ENCODE measurements around the gene GCSAML. TPM values are rescaled to one million over a fixed set of nuclear protein-coding genes. Genes with fewer than 3 reads are reported as not detected.
"Not testable (repeated sequence)": the region's sequence is repeated elsewhere in the genome, so short reads cannot be mapped to it uniquely, and the experiment has no call there.

GCSAML gene
- under 1 TPM in 3 of 4 donors, not detected in 1; 0.07 to 0.81 (median 0.18) TPM for polyA plus RNA-seq
- long read RNA-seq, donor 1, result 0 reads
- long read RNA-seq, donor 2, result 0 reads
- long read RNA-seq, donor 3, result 0 reads
- long read RNA-seq, donor 4, result 0 reads
- long read RNA-seq, donor 5, result 0 reads
- long read RNA-seq, donor 6, result 0 reads
- long read RNA-seq, donor 7, result 0 reads
- long read RNA-seq, donor 8, result 0 reads
- long read RNA-seq, donor 9, result 0 reads
- long read RNA-seq, donor 10, result 0 reads

- DNase-seq (no peak), FAIRE-seq (no peak)
- no peaks in the 10 kb centered on the region for H3K9me3 ChIP-seq (ENCODE audit: control insufficient read depth in 2 of 2, insufficient read depth in 1 of 2, low read depth in 1 of 2, low read length in 1 of 2)
- no peaks in the 10 kb centered on the region for H3K36me3 ChIP-seq (ENCODE audit: control insufficient read depth in 3 of 3, insufficient read depth in 2 of 3, low read depth in 1 of 3, low read length in 3 of 3)
- no peaks in the 10 kb centered on the region for H3K27me3 ChIP-seq (ENCODE audit: control insufficient read depth in 3 of 3, insufficient read depth in 3 of 3, low read length in 3 of 3)
- 66 to 79% (median 72%) methylated on average over 13 of the region's 13 CpGs for WGBS, 3 donors
- no peak within 1 kb of the TSS for H3K4me3 ChIP-seq (ENCODE audit: low read depth in 1 of 3, low read length in 3 of 3)
- no peak within 1 kb of the TSS for H3K27ac ChIP-seq (ENCODE audit: low read depth in 1 of 3, low read length in 2 of 3)
- no peaks in the 10 kb centered on the region for H3K4me1 ChIP-seq (ENCODE audit: control insufficient read depth in 3 of 3, insufficient read depth in 2 of 3, low read depth in 1 of 3, low read length in 2 of 3)
These were observed at the start of gene GCSAML for GRCh38 chr1:247548769-247549182. GCSAML (plus strand) TSS chr1:247549134; CDS start chr1:247549192, 58 bp downstream.

GRCh38 chr1:247500865-247501264, 48.1 kb upstream of the GCSAML start:
- FAIRE-seq, result no peak

DNA sequence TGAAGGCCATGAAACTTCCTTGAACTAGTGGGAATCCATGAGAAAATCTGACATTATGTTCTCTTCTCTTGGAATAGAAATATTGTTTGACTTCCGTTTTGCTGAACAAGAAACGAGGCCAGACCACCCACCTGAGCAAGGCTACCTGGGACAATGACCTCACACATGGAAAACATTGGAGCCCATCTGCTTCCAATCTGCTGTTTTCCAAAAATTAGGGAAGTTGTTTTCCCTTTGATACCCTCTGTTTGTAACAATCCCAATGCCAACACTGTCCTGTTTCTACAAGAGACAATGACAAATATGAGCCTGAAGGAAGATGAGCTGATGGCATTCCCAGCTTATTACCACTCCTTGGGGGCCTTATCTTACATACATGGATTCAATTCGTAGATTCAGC, 42.1 kb upstream of the GCSAML start:
- Histone ChIP-seq H3K27me3 (ENCODE audit: control insufficient read depth in 3 of 3, insufficient read depth in 3 of 3, low read length in 3 of 3) (no peaks in the 10 kb centered on the region), H3K4me1 (ENCODE audit: control insufficient read depth in 3 of 3, insufficient read depth in 2 of 3, low read depth in 1 of 3, low read length in 2 of 3) (no peaks in the 10 kb centered on the region), H3K36me3 (ENCODE audit: control insufficient read depth in 3 of 3, insufficient read depth in 2 of 3, low read depth in 1 of 3, low read length in 3 of 3) (no peaks in the 10 kb centered on the region), H3K4me3 (ENCODE audit: low read depth in 1 of 3, low read length in 3 of 3) (no peak overlapping the region), H3K27ac (ENCODE audit: low read depth in 1 of 3, low read length in 2 of 3) (no peak overlapping the region), H3K9me3 (ENCODE audit: control insufficient read depth in 2 of 2, insufficient read depth in 1 of 2, low read depth in 1 of 2, low read length in 1 of 2) (no peaks in the 10 kb centered on the region)
- DNase-seq (no peak), FAIRE-seq (no peak)
- 28 to 33% (median 32%) methylated on average over 3 of the region's 3 CpGs for WGBS, 3 donors

More at GRCh38 chr1:247500865-247501264, 48.1 kb upstream of the GCSAML start:
- no peak overlapping the region for H3K4me3 ChIP-seq (ENCODE audit: low read depth in 1 of 3, low read length in 3 of 3)
- no peaks in the 10 kb centered on the region for H3K9me3 ChIP-seq (ENCODE audit: control insufficient read depth in 2 of 2, insufficient read depth in 1 of 2, low read depth in 1 of 2, low read length in 1 of 2)
- H3K27me3 ChIP-seq (ENCODE audit: control insufficient read depth in 3 of 3, insufficient read depth in 3 of 3, low read length in 3 of 3), result no peaks in the 10 kb centered on the region
- no peak for DNase-seq
- H3K27ac ChIP-seq (ENCODE audit: low read depth in 1 of 3, low read length in 2 of 3), result no peak overlapping the region
- H3K4me1 ChIP-seq (ENCODE audit: control insufficient read depth in 3 of 3, insufficient read depth in 2 of 3, low read depth in 1 of 3, low read length in 2 of 3), result no peaks in the 10 kb centered on the region
- no peaks in the 10 kb centered on the region for H3K36me3 ChIP-seq (ENCODE audit: control insufficient read depth in 3 of 3, insufficient read depth in 2 of 3, low read depth in 1 of 3, low read length in 3 of 3)
- 60 to 83% (median 65%) methylated on average over 3 of the region's 3 CpGs for WGBS, 3 donors

DNA sequence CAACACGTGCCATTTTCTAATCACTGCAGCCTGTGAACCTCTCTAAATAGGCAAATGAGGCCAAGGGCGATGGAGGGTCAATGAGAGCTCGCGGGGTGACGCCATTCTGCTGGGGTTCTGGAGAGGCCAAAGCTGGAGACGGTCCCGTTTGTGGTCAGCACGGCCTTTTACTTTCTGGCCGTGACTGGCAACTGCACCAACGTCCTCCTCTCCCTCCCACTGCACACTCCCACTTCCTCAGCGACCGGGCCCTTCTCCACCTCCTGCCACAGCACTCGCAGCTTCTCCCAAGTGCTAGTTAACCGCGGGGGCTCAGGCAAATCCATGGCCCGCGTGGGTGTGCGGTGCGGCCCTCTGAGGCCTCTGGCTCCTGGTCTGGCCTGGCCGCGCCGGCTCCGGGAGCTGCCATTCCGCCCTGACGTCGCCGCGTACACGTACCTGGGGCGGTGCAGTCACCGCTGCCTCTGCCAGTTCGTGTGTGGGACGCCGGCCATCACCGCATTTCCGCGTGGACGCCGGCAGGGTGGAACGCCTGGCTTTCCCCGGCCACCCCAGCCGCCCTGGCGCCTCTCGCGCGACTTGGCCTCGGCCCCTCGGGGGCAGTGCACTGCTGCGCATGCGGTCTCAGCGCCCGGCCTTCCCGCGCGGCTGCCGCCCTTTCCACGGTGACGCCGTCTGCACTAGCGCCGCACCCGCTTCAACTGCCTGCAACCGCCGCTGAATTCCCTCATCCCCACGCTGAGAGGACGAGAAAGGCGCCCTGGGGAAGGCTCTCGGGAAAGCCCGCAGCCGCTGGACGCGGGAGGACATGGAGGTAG, 30.9 kb upstream of the GCSAML start:
- no peak for FAIRE-seq
- Histone ChIP-seq H3K4me1 (ENCODE audit: control insufficient read depth in 3 of 3, insufficient read depth in 2 of 3, low read depth in 1 of 3, low read length in 2 of 3) (no peaks in the 10 kb centered on the region), H3K4me3 (ENCODE audit: low read depth in 1 of 3, low read length in 3 of 3) (no peak overlapping the region), H3K27me3 (ENCODE audit: control insufficient read depth in 3 of 3, insufficient read depth in 3 of 3, low read length in 3 of 3) (no peaks in the 10 kb centered on the region), H3K9me3 (ENCODE audit: control insufficient read depth in 2 of 2, insufficient read depth in 1 of 2, low read depth in 1 of 2, low read length in 1 of 2) (peaks cover 0 to 14% of the 10 kb centered on the region in 2 donors), H3K27ac (ENCODE audit: low read depth in 1 of 3, low read length in 2 of 3) (no peak overlapping the region), H3K36me3 (ENCODE audit: control insufficient read depth in 3 of 3, insufficient read depth in 2 of 3, low read depth in 1 of 3, low read length in 3 of 3) (no peaks in the 10 kb centered on the region)
- DNase-seq, result no peak
- WGBS, 3 donors, result 56 to 71% (median 67%) methylated on average over 70 to 72 of the region's 72 CpGs

- Histone ChIP-seq H3K4me1 (ENCODE audit: control insufficient read depth in 3 of 3, insufficient read depth in 2 of 3, low read depth in 1 of 3, low read length in 2 of 3) (no peaks in the 10 kb centered on the region), H3K36me3 (ENCODE audit: control insufficient read depth in 3 of 3, insufficient read depth in 2 of 3, low read depth in 1 of 3, low read length in 3 of 3) (no peaks in the 10 kb centered on the region), H3K9me3 (ENCODE audit: control insufficient read depth in 2 of 2, insufficient read depth in 1 of 2, low read depth in 1 of 2, low read length in 1 of 2) (peaks cover 0 to 10% of the 10 kb centered on the region in 2 donors), H3K4me3 (ENCODE audit: low read depth in 1 of 3, low read length in 3 of 3) (no peak overlapping the region), H3K27me3 (ENCODE audit: control insufficient read depth in 3 of 3, insufficient read depth in 3 of 3, low read length in 3 of 3) (no peaks in the 10 kb centered on the region), H3K27ac (ENCODE audit: low read depth in 1 of 3, low read length in 2 of 3) (no peak overlapping the region)
- WGBS, 3 donors, result 83 to 92% (median 89%) methylated on average over 19 of the region's 19 CpGs
- DNase-seq (no peak), FAIRE-seq (no peak)
These were observed 30.4 kb upstream of the GCSAML start for GRCh38 chr1:247518613-247518891.

GRCh38 chr1:247521886-247522285, 27.0 kb upstream of the GCSAML start:
- H3K27ac ChIP-seq (ENCODE audit: low read depth in 1 of 3, low read length in 2 of 3); DNase-seq; FAIRE-seq; H3K4me1 ChIP-seq (ENCODE audit: control insufficient read depth in 3 of 3, insufficient read depth in 2 of 3, low read depth in 1 of 3, low read length in 2 of 3); H3K9me3 ChIP-seq (ENCODE audit: control insufficient read depth in 2 of 2, insufficient read depth in 1 of 2, low read depth in 1 of 2, low read length in 1 of 2); H3K4me3 ChIP-seq (ENCODE audit: low read depth in 1 of 3, low read length in 3 of 3); H3K27me3 ChIP-seq (ENCODE audit: control insufficient read depth in 3 of 3, insufficient read depth in 3 of 3, low read length in 3 of 3); H3K36me3 ChIP-seq (ENCODE audit: control insufficient read depth in 3 of 3, insufficient read depth in 2 of 3, low read depth in 1 of 3, low read length in 3 of 3): not testable (repeated sequence)
- WGBS, 3 donors, result 76 to 93% (median 86%) methylated on average over 7 to 28 of the region's 30 CpGs

GRCh38 chr1:247528812-247529474, 20.0 kb upstream of the GCSAML start:
- no peak overlapping the region for H3K4me3 ChIP-seq (ENCODE audit: low read depth in 1 of 3, low read length in 3 of 3)
- FAIRE-seq (no peak), DNase-seq (no peak)
- H3K9me3 ChIP-seq (ENCODE audit: control insufficient read depth in 2 of 2, insufficient read depth in 1 of 2, low read depth in 1 of 2, low read length in 1 of 2), result peaks cover 0 to 9% of the 10 kb centered on the region in 2 donors
- no peaks in the 10 kb centered on the region for H3K4me1 ChIP-seq (ENCODE audit: control insufficient read depth in 3 of 3, insufficient read depth in 2 of 3, low read depth in 1 of 3, low read length in 2 of 3)
- H3K27ac ChIP-seq (ENCODE audit: low read depth in 1 of 3, low read length in 2 of 3), result no peak overlapping the region
- 56 to 68% (median 62%) methylated on average over 2 of the region's 2 CpGs for WGBS, 3 donors
- no peaks in the 10 kb centered on the region for H3K27me3 ChIP-seq (ENCODE audit: control insufficient read depth in 3 of 3, insufficient read depth in 3 of 3, low read length in 3 of 3)
- no peaks in the 10 kb centered on the region for H3K36me3 ChIP-seq (ENCODE audit: control insufficient read depth in 3 of 3, insufficient read depth in 2 of 3, low read depth in 1 of 3, low read length in 3 of 3)

DNA sequence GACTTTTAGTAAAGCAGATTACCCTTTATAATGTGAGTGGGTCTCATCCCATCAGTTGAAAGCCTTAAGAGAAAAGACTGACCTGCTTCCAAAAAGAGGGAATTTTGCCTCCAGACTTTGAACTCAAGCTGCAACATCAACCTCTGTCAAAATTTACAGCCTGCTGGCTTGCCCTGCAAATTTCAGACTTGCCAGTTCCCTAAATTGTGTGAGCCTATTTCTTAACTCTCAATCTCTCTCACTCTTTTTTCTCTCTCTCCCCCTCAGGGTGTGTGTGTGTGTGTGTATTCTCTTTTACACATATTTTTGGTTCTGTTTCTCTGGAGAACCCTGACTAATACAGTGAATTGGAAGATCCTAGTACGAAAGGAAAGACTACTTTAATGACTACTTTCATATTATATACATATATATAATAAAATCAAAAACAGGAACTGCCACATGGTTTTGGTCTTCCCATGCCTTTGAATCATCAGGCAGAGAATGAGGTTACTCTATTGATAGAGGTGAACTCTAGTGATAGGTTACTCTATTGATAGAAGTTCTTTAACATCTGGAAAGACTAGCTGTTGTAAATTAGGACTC, 19.1 kb upstream of the GCSAML start:
- Histone ChIP-seq H3K4me3 (ENCODE audit: low read depth in 1 of 3, low read length in 3 of 3) (no peak overlapping the region), H3K27me3 (ENCODE audit: control insufficient read depth in 3 of 3, insufficient read depth in 3 of 3, low read length in 3 of 3) (no peaks in the 10 kb centered on the region), H3K4me1 (ENCODE audit: control insufficient read depth in 3 of 3, insufficient read depth in 2 of 3, low read depth in 1 of 3, low read length in 2 of 3) (no peaks in the 10 kb centered on the region), H3K9me3 (ENCODE audit: control insufficient read depth in 2 of 2, insufficient read depth in 1 of 2, low read depth in 1 of 2, low read length in 1 of 2) (peaks cover 0 to 9% of the 10 kb centered on the region in 2 donors), H3K36me3 (ENCODE audit: control insufficient read depth in 3 of 3, insufficient read depth in 2 of 3, low read depth in 1 of 3, low read length in 3 of 3) (no peaks in the 10 kb centered on the region), H3K27ac (ENCODE audit: low read depth in 1 of 3, low read length in 2 of 3) (no peak overlapping the region)
- no peak for FAIRE-seq
- DNase-seq, result no peak
- 80 to 88% (median 86%) methylated on average over 1 of the region's 1 CpG for WGBS, 3 donors
